B cell (primary cell): ENCODE results near the gene RAD9A. TPM values are rescaled to one million over a fixed set of nuclear protein-coding genes. Genes with fewer than 3 reads are reported as not detected.

Source experiments
- ATAC-seq: fragments of 200-7000 bp; cut with Tn5 transposase; one replicate; pipeline ENCODE4 v1.10.0; 2021; ENCODE audit warnings: low read depth, mild to moderate bottlenecking, moderate number of reproducible peaks, moderate library complexity
- CTCF ChIA-PET: fragments of 350-600 bp; sonication (Branson Sonifier 250); formaldehyde crosslinking; loops from one replicate; lab custom pipeline; 2021; ENCODE audit warnings: antibody characterized with exemption, inconsistent platforms; lab: Charles Lee
- POLR2A ChIA-PET: fragments of 350-600 bp; sonication (Branson Sonifier 250); formaldehyde crosslinking; loops from one replicate; lab custom pipeline; 2021; ENCODE audit warnings: antibody characterized with exemption; lab: Charles Lee
- DNase-seq: peaks from one replicate; pipeline ENCODE4 v3.0.0; 2013
- H2AFZ ChIP-seq: 2 replicates; pipeline ENCODE4 v1.6.1; 2012; ENCODE audit warnings: mild to moderate bottlenecking, low read depth, low read length; ENCODE audit not compliant: insufficient read depth, poor library complexity, severe bottlenecking
- H3K27ac ChIP-seq, 2 donors: 1 replicate in 1 of 2; 2 replicates in 1 of 2; pipeline ENCODE4 v1.5.1; 2012 to 2013; ENCODE audit warnings: low read length in 2 of 2, mild to moderate bottlenecking in 2 of 2, moderate library complexity in 1 of 2
- H3K27me3 ChIP-seq, 4 experiments: fragments of 200-600 bp in 1 of 4; sonication (generic) in 1 of 4; replicated peaks in 1 of 4; 1 replicate in 2 of 4; 2 replicates in 2 of 4; pipeline versions ENCODE4 v1.6.1 to v1.7.0; 2013 to 2016; ENCODE audit warnings: low read length in 3 of 4, mild to moderate bottlenecking in 2 of 4, mixed read lengths in 1 of 4, moderate library complexity in 1 of 4; ENCODE audit not compliant: insufficient read depth in 4 of 4, control insufficient read depth in 3 of 4; ENCODE audit errors: control extremely low read depth in 1 of 4
- H3K36me3 ChIP-seq, 2 experiments: replicated peaks in 1 of 2; 1 replicate in 1 of 2; 2 replicates in 1 of 2; pipeline versions ENCODE4 v1.6.1 to v1.7.1; 2013; ENCODE audit warnings: low read length in 1 of 2; ENCODE audit not compliant: insufficient read depth in 2 of 2, control insufficient read depth in 1 of 2; ENCODE audit errors: control extremely low read depth in 1 of 2, extremely low read depth in 1 of 2
- H3K4me1 ChIP-seq, 2 donors: fragments of 200-600 bp in 1 of 2; sonication (generic) in 1 of 2; 1 replicate in 1 of 2; 2 replicates in 1 of 2; pipeline versions ENCODE4 v1.5.1 to v1.6.1; 2013 to 2017; ENCODE audit warnings: low read length in 2 of 2; ENCODE audit not compliant: control insufficient read depth in 2 of 2, insufficient read depth in 2 of 2
- H3K4me2 ChIP-seq: replicated peaks from 2 replicates; pipeline ENCODE3; 2012; ENCODE audit warnings: mild to moderate bottlenecking, low read depth, low read length; ENCODE audit not compliant: poor library complexity, severe bottlenecking
- H3K4me3 ChIP-seq, 5 experiments: fragments of 200-600 bp in 1 of 5; sonication (generic) in 1 of 5; 1 replicate in 3 of 5; 2 replicates in 2 of 5; pipeline versions ENCODE4 v1.5.1 to v1.7.0; 2011 to 2016; ENCODE audit warnings: low read length in 4 of 5, mild to moderate bottlenecking in 4 of 5, low read depth in 2 of 5, control low read depth in 1 of 5, moderate library complexity in 1 of 5; ENCODE audit not compliant: insufficient read depth in 1 of 5; ENCODE audit errors: control extremely low read depth in 1 of 5, extremely low read depth in 1 of 5
- H3K79me2 ChIP-seq: fragments of 200-600 bp; sonication (generic); one replicate; pipeline ENCODE4 v1.6.0; 2016; ENCODE audit warnings: low read length; ENCODE audit not compliant: control insufficient read depth, insufficient read depth
- H3K9ac ChIP-seq: fragments of 200-600 bp; sonication (generic); 2 replicates; pipeline ENCODE4 v1.6.1; 2017; ENCODE audit warnings: mild to moderate bottlenecking, low read length, moderate library complexity
- H3K9me3 ChIP-seq, 3 donors: one replicate each; pipeline versions ENCODE4 v1.6.1 to v1.7.1; 2013; ENCODE audit warnings: low read length in 2 of 3; ENCODE audit not compliant: control insufficient read depth in 2 of 3, insufficient read depth in 1 of 3; ENCODE audit errors: control extremely low read depth in 1 of 3
- H4K20me1 ChIP-seq: 2 replicates; pipeline ENCODE4 v1.6.0; 2012; ENCODE audit warnings: mild to moderate bottlenecking, low read length; ENCODE audit not compliant: insufficient read depth, control insufficient read depth, poor library complexity, severe bottlenecking
- H3K27ac Mint-ChIP-seq: one replicate; pipeline ENCODE4 v1.8.0; 2021; ENCODE audit warnings: mixed read lengths
- H3K27me3 Mint-ChIP-seq: one replicate; pipeline ENCODE4 v1.8.0; 2021; ENCODE audit warnings: mixed read lengths
- H3K4me1 Mint-ChIP-seq: one replicate; pipeline ENCODE4 v1.8.0; 2021; ENCODE audit warnings: mixed read lengths
- H3K4me3 Mint-ChIP-seq: one replicate; pipeline ENCODE4 v1.8.0; 2021; ENCODE audit warnings: mixed read lengths
- H3K9me3 Mint-ChIP-seq: one replicate; pipeline ENCODE4 v1.8.0; 2022; ENCODE audit warnings: mixed read lengths; ENCODE audit not compliant: insufficient read depth
- CTCF ChIP-seq: fragments of 200-600 bp; IDR thresholded peaks from one replicate; pipeline ENCODE4 v1.8.0; 2022; ENCODE audit warnings: antibody characterized with exemption, mild to moderate bottlenecking
- EZH2 ChIP-seq: IDR thresholded peaks from 2 replicates; pipeline ENCODE4 v1.6.1; 2012; ENCODE audit warnings: borderline replicate concordance, low read depth, mild to moderate bottlenecking, moderate library complexity, low read length; ENCODE audit not compliant: insufficient read depth, poor library complexity, severe bottlenecking
- WGBS: methylation state at CpG from one replicate; pipeline ENCODE4 v1.1.5; 2013; ENCODE audit warnings: missing lambda C conversion rate; ENCODE audit not compliant: insufficient coverage; 5-methylcytosine and 5-hydroxymethylcytosine counted together
- intact Hi-C: fragments of 100-400 bp; cut with micrococcal nuclease; formaldehyde crosslinking; loops from one replicate; pipeline ENCODE4 v1.10.0; 2022
- polyA plus RNA-seq: library from polyadenylated mRNA; depleted of rRNA; stranded (reverse); fragments of >200 nt; gene quantifications from 2 replicates; pipeline ENCODE4 v1.2.3, GENCODE V29; 2012
- total RNA-seq, 2 donors: library from RNA; stranded (reverse); fragments of 120-200 nt in 1 of 2; gene quantifications; 1 replicate in 1 of 2; 2 replicates in 1 of 2; pipeline versions ENCODE4 v1.2.3 to v1.2.4, GENCODE V29; 2013 to 2022

The RAD9A gene
- total and polyA plus RNA-seq, 2 donors (not counting 1 experiment from before 2014, with no cell fraction given), result 50.6 to 76.8 TPM

GRCh38 chr11:67441098-67441563, 49.3 kb downstream of the RAD9A start:
- 52% methylated on average over 18 of the region's 21 CpGs for WGBS
- ChIA-PET CTCF (interaction anchor here (0.8 to 1.5 kb wide), 7 partner anchors 24 to 90 kb away, joined by 3 to 5 read pairs (median 3); partner anchors contain the start of genes PITPNM1 and PPP1CA), POLR2A (interaction anchor here (0.6 to 3.9 kb wide), 14 partner anchors 9 to 1801 kb away, joined by 3 to 29 read pairs (median 6); partner anchors contain the start of genes PPP1CA, RPS6KB2, TBC1D10C and TMEM134)
- ATAC-seq (no peak), DNase-seq (peak; percentile 57)
- Histone ChIP-seq H2AFZ (no peak overlapping the region), H3K9me3 (peaks cover 0 to 3% (median 0%) of the 10 kb centered on the region in 3 donors), H3K79me2 (peaks cover 41% of the 10 kb centered on the region), H3K4me1 (peaks cover 68 to 85% of the 10 kb centered on the region in 2 donors), H3K4me3 (no peak overlapping the region), H3K9ac (no peak overlapping the region), H3K4me2 (peak overlapping the region; percentile 99), H3K27ac (peak overlapping the region; percentile 57 to 88), H4K20me1 (peaks cover 30% of the 10 kb centered on the region), H3K27me3 (no peaks in the 10 kb centered on the region), H3K36me3 (peaks cover 0 to 2% of the 10 kb centered on the region in 2 experiments)
- no peaks in the 10 kb centered on the region for H3K9me3 Mint-ChIP-seq
- no peaks in the 10 kb centered on the region for H3K27me3 Mint-ChIP-seq
- H3K27ac Mint-ChIP-seq, result peak overlapping the region; percentile 92
- H3K4me3 Mint-ChIP-seq, result peak overlapping the region; percentile 43
- intact Hi-C loops, result no loop called here
- TF ChIP-seq CTCF, result no peak
- TF ChIP-seq EZH2, result no peak
- H3K4me1 Mint-ChIP-seq, result peaks cover 84% of the 10 kb centered on the region

GRCh38 chr11:67441731-67442351, 50.1 kb downstream of the RAD9A start:
- Histone ChIP-seq H3K9ac (no peak overlapping the region), H3K27ac (peak overlapping the region; percentile 75 to 88), H3K4me1 (peaks cover 74 to 90% of the 10 kb centered on the region in 2 donors), H3K9me3 (no peaks in the 10 kb centered on the region), H3K4me3 (no peak overlapping the region), H3K27me3 (no peaks in the 10 kb centered on the region), H3K4me2 (peak overlapping the region; percentile 99), H4K20me1 (peaks cover 23% of the 10 kb centered on the region), H3K79me2 (peaks cover 36% of the 10 kb centered on the region), H2AFZ (no peak overlapping the region), H3K36me3 (no peaks in the 10 kb centered on the region)
- Mint-ChIP-seq H3K27me3 (no peaks in the 10 kb centered on the region), H3K9me3 (no peaks in the 10 kb centered on the region), H3K4me3 (peak overlapping the region; percentile 77), H3K27ac (peak overlapping the region; percentile 92), H3K4me1 (peaks cover 84% of the 10 kb centered on the region)
- ATAC-seq (no peak), DNase-seq (peak; percentile 65)
- TF ChIP-seq EZH2 (no peak), CTCF (no peak)
- 87% methylated on average over 27 of the region's 28 CpGs for whole genome bisulfite sequencing
- ChIA-PET POLR2A (interaction anchor here (0.6 to 3.9 kb wide), 13 partner anchors 10 to 1802 kb away, joined by 3 to 29 read pairs (median 6); partner anchors contain the start of genes PPP1CA, RPS6KB2, TBC1D10C and TMEM134), CTCF (interaction anchor here (0.9 to 1.5 kb wide), 5 partner anchors 23 to 91 kb away, joined by 3 to 5 read pairs (median 3); no protein-coding TSS in a partner anchor)
- intact Hi-C loops, result no loop called here
